Epidermal melanocyte (primary cell): ENCODE measurements around the gene PUDP.
"Not testable (repeated sequence)": the region's sequence is repeated elsewhere in the genome, so short reads cannot be mapped to it uniquely, and the experiment has no call there.

ENCODE experiments used
- DNase-seq: peaks from one replicate; pipeline ENCODE4 v3.0.0; 2011; ENCODE audit warnings: low spot score; ENCODE audit not compliant: insufficient read length

PUDP gene

DNA sequence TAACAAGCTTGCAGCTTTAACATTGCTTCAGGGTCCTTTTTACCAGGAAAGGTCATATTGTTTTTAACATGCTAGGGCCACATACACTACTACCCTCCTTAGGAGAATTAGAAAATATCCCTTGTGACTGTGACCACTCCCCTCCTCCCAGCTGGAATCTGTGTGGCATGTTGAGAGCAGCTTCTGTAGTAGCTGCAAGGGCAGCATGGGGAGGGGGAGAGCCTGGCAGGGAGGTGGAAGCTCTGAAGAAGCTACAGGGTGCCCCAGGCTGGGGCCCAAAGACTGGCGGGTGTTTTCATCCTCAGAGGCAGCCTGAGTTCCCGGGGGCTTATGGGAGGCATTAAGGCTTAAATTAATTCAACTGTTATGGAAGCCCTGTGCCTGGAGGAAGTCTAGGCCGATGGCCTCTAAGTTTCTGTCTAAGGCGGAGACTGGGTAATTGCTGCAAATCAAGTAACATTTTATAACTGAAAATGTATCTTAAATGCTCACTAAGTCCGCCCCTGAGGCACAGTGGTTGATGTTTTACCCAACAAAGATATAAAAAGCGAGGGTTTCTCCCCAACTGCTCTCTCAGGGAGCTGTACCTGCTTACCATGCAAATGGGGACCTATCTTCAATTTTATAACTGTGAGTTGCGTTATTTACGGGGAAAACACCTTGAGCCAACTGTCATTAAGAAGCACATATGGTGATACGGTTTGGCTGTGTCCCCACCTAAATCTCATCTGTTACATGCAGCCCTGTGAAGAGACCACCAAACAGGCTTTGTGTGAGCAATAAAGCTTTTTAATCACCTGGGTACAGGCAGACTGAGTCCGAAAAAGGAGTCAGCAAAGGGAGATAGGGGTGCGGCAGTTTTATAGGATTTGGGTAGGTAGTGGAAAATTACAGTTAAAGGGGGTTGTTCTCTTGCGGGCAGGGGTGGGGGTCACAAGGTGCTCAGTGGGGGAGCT lies 37.8 kb downstream of the PUDP start:
- DNase-seq, result no peak

DNA sequence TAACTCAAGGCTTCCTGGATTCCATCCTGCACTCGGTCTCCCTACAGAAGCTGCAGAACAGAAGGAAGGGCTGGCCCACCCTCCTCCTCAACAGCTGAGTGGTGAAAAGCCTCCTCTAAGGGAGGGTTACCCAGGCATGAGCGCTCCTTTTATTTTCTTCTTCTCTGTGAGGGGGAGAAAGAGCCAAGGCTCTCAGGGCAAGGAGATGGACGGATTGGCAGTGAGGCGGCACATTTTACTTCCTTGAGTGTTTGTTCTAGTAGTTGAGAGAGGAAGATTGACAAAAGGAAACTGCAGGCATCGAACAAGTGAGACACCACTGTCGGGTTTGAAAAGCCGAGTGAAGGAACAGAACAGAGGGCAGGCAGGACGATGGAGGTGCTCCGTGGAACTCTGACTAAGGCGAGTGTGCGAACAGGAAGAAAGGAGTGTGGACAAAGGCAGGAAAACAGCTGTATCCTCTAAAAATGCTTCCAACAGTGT lies 38.9 kb downstream of the PUDP start:
- no peak for DNase-seq

DNA sequence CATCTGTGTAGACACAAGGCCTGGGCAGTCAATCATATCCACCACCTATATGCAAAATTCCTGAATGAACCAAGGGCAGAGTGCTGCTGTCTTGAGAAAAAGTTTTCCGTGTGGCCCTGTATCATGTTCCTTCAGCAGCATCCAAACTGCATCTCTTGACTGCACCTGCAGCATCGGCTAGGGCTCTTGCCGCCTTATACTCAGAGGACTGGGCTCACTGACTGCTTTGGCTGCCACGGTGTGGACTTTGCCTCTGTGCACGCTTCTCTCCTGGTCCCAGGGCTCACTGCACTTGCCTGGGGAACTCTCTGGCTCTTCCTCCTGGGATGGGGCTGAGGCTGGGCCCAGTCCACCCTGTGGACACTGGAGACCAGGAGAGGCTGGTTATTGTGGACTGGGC lies 39.9 kb downstream of the PUDP start:
- DNase-seq, result no peak

DNA sequence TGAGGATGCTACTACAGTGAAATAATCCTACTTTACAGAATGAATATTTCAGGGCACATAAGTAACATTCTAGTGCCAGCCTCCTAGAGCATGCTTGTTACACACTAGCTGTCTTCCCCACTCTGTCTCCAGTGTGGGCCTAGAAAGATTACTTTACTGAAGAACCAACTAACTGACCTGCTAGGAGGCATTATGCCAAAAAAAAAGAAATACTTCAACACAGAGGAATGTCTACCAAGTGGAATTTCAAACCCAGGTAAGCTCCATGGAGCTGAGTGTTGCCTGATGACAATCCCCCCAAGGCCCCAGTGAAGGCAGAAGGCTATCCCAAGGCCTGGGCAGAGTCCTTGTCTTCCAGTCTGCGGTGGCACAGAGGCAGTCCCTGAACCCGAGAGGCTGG lies 41.3 kb downstream of the PUDP start:
- no peak for DNase-seq

DNA sequence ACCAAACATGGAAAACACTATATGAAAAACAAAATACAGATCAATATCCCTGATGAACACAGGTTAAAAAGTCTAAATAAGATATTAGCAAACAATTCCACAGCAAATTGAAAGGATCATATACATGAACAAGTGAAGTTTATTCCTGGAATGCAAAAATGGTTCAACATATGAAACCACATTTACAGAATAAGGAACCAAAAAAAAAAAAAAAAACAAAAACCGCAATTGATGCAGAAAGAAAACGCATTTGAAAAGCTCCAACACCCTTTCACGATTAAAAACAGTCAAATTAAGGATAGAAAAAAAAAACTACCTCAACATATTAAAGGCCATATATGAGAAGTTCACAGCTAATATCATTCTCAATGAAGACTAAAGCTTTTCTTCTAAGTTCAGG lies 45.8 kb downstream of the PUDP start:
- no peak for DNase-seq

DNA sequence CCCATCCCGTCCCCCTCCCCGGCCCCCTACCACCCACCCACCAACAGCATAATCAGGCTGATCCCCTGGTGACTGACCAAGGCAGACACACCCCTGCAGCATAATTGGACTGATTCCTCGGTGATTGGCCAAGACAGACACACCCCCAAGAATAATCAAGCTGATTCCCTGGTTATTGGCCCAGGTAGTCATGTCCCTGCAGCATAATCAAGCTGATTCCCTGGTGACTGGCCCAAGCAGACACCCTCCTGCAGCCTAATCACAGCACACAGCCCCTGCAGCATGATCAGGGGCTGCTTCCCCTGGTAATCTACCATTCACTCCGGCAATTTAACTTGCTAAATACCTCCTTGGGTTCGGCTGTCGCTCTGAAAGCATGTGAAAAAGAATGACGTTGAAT lies 47.9 kb downstream of the PUDP start:
- DNase-seq, result no peak

DNA sequence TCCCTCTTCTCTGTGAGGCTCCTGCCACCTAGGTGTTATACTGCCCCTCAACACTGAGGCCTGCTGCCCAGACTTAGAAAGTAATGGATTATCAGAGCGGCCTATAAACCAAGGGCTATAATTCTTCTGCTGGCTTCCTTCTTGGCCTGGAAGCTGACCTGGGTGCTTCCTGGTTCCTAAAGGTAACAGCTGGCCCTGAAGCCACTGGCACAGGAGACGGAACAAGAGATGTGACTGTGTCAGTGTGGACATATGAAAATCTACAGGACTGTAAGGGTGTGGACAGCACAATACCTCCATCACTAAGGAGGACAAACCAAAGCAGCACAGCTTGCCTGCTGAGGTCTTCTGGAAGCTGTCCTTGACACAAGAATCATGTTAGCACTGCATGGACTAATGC lies 52.3 kb downstream of the PUDP start:
- DNase-seq, result not testable (repeated sequence)

DNA sequence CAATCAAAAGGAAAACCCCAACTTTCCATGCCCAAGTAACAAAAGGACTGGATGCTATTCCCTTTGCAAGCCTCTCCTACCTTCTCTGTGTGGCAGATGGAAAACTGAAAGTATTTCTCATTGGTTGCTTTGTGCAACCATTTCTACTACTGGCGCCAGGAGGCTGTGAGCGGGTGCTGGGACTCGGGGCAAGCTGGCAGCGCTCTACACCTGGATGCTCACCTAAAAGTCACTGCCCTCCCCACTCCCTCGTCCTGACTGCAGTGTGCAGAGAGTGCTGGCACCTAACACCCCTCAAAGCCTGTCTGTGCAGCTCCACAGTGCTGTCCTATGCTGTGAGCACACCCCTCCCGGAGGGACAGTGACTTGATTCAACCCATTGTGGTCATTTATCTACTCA lies 54.6 kb downstream of the PUDP start:
- no peak for DNase-seq

DNA sequence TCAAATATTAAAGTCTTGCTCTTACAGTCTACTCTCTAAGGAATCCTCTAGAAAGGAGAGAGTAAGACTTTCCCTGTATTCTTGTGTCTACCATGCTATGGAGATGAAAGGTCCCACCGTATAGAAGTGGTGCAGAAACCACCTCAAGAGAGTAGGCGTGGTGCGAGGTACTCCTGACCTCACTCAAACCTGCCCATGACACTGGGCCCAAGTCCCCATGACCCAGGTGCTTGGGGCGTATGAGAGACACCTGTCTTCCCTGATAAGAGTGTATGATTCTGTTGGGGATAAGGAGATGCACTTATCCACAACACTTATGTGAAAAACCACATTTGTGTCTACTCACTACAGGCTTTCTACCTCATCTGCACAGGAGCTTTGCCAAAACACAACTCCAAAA lies 55.4 kb downstream of the PUDP start:
- DNase-seq, result no peak

DNA sequence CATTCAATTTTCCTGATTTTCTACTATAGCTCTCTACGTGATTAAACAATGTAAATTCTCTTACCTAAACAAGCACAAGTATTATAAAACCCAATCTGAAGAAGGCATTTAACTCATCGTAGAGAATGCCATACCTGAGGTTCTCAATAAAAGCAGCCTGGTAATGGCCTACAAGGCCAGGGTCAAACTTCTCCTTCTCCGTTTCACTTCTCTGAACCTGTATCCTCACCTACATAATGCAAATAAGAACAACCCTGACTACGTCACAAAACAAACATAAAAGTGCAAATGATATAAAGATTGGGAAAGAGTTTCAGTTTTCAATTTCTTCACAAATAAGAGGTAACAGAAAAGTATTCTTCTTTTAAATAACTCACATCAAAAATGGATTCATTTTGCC lies 56.0 kb downstream of the PUDP start:
- no peak for DNase-seq

DNA sequence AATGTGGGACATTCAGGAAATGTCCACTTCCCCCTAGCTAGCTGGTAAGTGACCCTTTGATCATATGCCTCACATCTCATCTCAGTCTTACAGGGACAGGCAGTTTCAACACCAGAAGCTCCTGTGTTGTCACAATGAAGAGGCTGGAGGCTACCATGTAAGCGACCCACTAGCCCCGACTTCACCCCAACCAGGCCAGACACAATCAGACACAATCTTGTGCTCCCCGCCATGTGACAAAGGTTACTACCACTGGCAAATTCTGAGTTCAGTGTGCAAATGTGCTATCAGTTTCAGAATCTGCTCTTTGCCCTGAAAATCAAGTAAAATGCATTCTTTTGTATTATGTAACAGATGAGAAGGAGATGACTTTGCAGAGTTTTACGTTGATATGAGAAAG lies 57.3 kb downstream of the PUDP start:
- no peak for DNase-seq

DNA sequence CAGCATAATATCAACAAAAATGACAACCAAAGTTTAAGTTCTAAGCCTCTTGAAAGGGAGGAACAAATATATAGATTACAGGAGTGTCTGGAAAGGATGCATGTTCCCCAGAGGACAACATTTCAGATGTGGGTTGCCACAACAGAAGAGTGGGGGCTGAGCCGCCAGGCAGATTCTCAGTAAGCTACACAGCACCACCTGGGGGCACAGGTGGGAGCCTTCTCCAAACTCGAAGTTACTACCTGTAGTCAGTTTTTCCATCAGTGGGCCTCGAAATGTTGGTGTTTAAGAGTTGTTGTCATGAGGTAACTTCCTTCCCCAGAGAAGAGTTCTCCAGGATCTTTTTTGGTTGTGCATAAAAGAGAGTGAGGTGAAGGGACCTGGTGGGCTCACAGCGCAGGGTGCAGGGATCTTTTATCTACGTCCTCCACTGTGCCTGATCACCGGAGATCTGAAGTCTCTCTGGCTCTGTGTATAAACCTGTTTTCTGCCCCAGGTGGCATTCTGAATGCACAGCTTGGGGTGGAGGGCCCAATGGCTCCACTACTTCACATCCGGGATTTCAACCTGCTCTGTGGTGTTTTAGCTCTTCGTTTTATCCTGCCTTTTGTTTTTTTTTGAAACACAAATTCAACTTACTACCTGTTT lies 58.9 kb downstream of the PUDP start:
- DNase-seq, result no peak

DNA sequence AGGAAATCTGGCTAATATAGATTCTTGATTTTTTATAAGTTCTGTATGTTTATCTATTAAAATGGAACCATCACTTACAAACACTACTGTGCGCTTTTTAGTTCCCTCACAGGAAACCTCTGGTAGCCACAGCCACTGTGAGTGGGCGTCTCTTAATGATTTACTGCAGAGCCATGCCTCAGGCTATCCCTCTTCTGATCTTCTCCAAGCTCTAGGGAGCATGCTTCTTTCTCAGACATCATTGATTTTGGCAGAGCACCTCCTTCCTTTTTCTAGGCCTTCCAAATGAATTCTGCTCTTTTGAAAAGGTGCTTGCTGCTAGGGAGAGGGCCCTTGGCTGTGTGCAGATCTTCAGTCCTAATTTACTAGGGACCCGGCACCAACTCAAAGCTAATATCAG lies 61.6 kb downstream of the PUDP start:
- DNase-seq, result no peak

DNA sequence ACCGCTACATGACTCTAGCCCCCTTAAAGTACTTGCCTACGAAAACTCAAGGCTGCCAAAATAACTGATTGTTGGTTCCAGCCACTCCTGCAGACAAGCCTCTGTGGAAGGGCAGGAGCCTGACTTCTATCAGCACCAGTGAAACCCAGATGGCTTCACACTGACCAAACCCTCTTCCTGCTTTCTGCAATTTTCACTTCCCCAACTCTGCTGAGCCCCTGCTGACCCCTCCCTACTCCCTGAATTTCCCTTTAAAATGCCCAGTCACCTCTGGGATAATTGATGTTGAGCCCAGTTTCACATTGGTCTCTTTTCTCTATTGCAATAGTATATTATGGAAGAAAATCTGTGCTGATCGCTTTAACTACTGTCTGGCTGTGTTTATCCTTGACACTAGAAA lies 62.1 kb downstream of the PUDP start:
- DNase-seq, result no peak

DNA sequence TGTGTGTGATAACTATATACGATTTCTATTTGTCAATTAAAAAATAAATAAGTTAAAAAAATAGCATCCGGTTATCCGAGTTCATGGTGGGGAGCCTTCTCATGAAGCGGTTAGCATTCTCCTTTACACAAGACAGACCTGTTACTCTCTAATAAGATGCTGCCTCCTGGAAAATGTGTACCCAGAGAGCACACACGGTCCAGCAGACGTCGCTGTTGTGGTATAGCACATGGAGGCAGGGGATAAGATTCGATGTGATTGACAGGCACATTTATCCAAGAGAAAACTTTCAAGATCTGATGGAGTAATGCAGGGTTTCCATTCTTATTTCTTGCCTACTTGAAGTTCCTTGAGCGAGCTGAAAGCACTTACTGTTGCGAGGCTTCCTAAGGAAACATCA lies 63.1 kb downstream of the PUDP start:
- DNase-seq, result no peak

DNA sequence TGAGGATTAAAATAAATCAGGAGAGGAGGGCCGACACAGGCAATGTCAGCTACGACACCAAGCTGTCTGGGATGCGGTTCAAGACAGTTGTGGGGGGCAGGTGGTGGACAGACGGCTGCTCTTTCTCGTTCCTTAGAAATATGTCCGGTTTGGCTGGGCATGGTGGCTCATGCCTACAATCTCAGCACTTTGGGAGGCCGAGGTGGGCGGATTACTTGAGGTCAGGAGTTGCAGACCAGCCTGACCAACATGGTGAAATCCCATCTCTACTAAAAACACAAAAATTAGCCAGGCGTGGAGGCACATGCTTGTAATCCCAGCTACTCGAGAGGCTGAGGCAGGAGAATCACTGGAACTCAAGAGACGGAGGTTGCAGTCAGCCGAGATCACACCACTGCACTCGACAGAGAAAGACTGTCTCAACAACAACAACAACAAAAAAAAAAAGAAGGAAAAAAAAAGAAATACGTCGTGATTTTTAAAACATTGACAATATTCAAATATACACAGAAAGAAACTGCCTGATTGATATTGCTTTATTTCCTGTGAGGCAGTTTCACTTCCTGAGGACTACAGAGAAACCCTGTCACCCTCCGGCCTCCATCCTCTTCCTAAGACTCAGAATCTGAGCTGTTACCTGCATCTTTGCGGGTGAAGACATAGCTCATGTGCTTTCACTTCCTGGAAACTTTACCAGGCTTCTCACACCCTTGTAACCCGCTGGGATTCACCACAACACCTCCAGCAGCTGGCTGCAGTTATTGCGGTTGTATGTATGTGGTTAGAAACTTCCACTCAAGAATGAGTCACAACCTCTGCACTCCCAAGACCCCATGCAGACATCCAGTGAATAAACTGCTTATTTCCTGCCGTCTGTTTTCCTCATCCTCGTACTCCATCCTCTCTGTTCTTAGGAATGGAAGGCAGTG lies 64.2 kb downstream of the PUDP start:
- no peak for DNase-seq

DNA sequence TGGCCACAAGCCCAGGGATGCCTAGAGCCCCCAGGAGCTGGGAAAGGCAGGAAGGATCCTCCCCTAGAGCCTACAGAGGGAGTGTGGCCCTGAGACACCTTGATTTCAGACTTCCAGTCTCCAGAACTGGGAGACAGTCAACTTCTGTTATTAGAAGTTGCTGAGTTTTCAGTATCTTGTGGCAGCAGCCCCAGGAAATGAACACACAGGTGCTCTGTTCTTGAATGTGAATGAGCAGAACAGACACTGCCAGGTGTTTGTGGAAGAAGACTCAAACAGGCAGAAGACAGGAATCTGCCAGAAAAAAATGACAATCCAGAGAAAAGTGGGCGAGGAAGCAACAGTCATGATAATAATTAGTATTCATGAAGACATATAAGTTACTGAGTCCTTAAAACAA lies 64.9 kb downstream of the PUDP start:
- no peak for DNase-seq

DNA sequence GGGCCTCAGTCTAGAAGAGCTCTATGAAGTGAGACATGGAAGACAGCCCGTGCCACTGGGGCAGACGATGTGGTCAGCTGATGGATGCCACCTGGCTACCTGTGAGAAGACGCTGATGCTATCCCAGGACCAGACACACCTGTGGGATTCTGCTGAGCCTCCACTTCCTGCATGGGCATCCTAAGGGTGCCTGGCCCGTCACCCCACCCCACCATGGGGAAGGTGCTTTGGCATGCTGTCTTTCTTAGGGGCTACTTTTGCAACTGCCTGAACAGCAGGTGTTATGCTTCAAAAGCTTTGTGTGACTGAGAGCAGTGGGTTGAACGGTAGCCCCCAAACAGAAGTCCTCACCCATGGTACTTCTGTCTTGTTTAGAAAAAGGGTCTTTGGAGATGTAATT lies 65.4 kb downstream of the PUDP start:
- DNase-seq, result no peak

DNA sequence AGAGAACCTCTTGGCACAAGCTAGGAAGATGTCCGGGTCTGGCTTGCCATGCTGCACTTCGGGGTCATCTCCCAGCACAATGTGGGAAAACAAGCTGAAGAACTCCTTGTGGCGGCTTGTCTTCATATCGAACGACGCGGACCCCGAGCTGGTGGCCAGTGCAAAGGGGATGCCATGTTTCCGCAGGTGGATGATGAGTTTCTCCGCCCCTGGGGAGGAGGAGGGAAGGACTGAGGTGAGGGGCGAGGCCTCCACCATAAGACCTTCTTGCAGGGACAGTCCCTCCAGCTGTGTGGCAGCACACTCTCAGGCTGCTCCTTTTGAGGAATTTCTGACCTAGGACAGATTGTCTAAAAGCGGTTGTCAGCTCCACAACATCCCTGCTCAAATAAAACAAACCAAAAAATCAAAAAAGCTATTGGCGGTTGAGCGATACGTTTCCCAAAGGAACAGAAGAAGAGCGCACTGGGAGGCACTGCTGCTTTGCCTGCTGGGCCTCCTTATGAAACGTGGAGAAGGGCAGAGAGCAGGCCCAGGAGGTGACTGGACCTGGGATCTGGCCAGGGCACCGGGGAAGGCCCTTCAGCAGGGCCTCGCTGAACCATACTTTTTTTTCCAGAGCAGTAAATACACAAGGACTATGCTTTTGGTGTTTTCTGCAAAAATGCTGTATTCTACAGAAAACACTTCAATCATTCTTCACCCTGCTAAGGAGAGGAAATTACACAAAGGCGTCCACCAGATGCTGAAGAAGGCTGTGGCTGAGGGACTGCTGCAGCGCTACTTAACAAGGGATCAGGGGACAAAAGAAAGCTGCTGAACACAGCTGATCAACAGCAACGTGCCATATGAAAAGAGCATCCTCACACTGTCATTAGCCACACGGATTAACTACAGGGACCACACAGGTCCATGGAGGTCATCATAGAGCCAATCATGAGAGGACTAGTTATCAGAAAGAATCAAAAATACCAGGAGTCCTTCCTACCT lies 70.4 kb downstream of the PUDP start:
- no peak for DNase-seq

DNA sequence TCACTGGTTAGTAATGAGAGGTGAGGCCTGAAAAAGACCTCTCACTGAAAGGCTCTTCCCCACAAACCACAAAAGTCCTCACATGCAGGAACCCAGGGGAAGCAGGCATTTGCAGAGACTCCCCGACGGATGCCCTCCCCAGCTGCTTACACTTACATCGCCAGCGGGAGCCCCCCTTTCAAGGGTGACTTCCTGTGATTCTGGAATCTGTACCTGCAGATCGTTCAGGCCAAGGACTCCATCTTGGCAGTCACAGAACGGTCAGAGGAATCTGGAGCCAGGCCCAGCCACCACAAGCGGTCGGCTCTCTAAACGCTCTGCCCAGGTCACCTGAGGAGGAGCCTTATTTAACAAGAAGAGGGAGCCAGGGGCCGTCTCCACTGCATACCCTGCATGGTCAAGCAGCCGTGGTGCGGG lies 71.7 kb downstream of the PUDP start:
- DNase-seq, result no peak

DNA sequence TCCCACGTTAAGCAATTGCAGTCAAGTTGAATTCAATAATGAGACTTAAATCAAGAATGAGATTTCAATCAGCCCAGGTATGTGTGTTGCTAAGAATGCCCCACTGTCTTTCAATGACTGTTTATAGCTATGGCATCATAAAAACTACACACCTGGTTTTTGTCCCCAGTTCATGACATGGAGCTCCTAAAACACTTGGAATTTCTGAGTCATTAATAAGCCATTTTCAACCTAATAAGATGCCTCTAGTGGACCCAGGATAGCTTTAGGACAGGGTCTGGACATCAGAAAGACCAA lies 73.1 kb downstream of the PUDP start:
- no peak for DNase-seq
